GM12865 (cell line): Measurements from ENCODE around the gene NACA2.
"Not testable (repeated sequence)": the region's sequence is repeated elsewhere in the genome, so short reads cannot be mapped to it uniquely, and the experiment has no call there.

Experiments used
- DNase-seq: peaks from one replicate; pipeline ENCODE4 v3.0.0; 2010; ENCODE audit warnings: low read depth
- H3K4me3 ChIP-seq: 2 replicates; pipeline ENCODE4 v1.5.1; 2011; ENCODE audit warnings: mild to moderate bottlenecking, low read depth, low read length, control low read depth
- CTCF ChIP-seq: IDR thresholded peaks from 2 replicates; pipeline ENCODE4 v1.5.1; 2011; ENCODE audit warnings: low read length, control low read depth, low read depth, inconsistent platforms; ENCODE audit not compliant: insufficient read depth; ENCODE audit errors: missing control alignments

Gene NACA2

GRCh38 chr17:61631800-61632199 lies 40.8 kb upstream of the NACA2 start:
- no peak overlapping the region for H3K4me3 ChIP-seq
- no peak for DNase-seq
- TF ChIP-seq CTCF: no peak

DNA sequence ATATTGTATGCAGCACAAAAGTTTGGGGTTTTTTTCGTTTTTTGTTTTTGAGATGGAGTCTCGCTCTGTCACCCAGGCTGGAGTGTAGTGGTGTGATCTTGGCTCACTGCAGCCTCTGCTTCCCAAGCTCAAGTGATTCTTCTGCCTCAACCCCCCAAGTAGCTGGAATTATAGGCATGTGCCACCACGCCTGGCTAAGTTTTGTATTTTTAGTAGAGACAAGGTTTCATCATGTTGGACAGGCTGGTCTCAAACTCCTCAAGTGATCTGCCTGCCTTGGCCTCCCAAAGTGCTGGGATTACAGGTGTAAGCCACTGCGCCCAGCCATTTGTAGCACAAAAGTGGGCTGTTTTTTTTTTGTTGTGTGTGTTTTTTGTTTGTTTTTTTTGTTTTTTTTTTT lies 37.1 kb upstream of the NACA2 start:
- not testable (repeated sequence) for H3K4me3 ChIP-seq, DNase-seq

DNA sequence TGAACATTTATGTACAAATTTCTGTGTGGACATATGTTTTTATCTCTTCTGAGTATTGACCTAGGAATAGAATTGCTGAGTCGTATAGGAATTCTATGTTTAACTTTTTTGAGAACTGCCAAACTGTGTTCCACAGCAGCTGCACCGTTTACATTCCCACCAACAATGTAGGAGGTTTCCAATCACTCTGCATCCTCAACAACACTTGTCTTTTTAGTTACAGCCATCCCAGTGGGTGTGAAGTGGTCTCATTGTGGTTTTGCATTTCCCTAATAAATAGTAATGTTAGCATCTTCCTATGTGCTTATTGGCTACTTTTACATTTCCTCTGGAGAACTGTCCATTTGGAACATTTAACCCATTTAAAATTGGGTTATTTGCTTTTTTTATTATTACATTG lies 36.6 kb upstream of the NACA2 start:
- no peak for TF ChIP-seq CTCF
- H3K4me3 ChIP-seq: no peak overlapping the region
- no peak for DNase-seq

DNA sequence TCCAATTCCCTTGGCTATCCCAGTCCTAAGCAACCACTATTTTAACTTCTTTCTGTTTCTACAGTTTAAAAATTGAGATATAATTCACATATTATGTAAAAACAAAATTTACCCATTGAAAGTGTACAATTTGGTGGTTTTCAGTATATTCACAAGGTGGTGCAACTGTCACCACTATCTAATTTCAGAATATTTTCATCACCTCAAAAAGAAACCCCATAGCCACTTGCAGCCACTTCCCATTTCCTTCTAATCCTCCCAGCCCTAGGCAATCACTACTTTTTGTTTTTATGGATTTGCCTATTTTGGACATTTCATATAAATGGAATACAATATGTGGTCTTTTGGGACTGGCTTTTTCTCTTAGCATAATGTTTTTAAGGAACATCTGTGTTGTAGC lies 36.1 kb upstream of the NACA2 start:
- DNase-seq: no peak
- H3K4me3 ChIP-seq: no peak overlapping the region
- no peak for TF ChIP-seq CTCF

GRCh38 chr17:61625564-61625963 lies 34.5 kb upstream of the NACA2 start:
- no peak overlapping the region for H3K4me3 ChIP-seq
- DNase-seq: no peak
- no peak for TF ChIP-seq CTCF

GRCh38 chr17:61624951-61625350 lies 33.9 kb upstream of the NACA2 start:
- no peak overlapping the region for H3K4me3 ChIP-seq
- TF ChIP-seq CTCF: no peak
- DNase-seq: no peak

- H3K4me3 ChIP-seq: no peak overlapping the region
- no peak for DNase-seq
- no peak for TF ChIP-seq CTCF
These were observed 30.3 kb upstream of the NACA2 start for GRCh38 chr17:61621317-61621716.

DNA sequence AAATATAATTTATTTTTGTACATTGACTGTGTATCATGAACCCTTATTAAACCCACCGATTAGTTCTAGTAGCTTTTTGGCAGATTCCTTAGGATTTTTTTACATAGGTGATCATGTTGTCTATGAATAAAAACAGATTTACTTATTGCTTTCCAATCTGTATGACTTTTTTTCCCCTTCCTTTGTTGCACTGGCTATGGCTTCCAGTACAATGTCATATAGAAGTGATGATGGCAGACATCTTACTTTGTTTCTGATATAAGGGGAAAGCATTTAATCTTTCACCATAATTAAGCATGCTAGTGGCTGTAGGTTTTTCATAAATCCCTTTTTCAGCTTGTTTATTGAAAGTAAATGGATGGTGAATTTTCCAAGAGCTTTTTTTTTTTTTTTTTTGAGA lies 28.9 kb upstream of the NACA2 start:
- no peak overlapping the region for H3K4me3 ChIP-seq
- TF ChIP-seq CTCF: no peak
- DNase-seq: no peak
